Myocyte (in vitro differentiated cells): ENCODE data around the gene SLC39A6. TPM values are rescaled to one million over a fixed set of nuclear protein-coding genes. Genes with fewer than 3 reads are reported as not detected.
A peak's percentile ranks its signal among the peaks of the same experiment; 100 is the strongest.
"Not testable (repeated sequence)": the region's sequence is repeated elsewhere in the genome, so short reads cannot be mapped to it uniquely, and the experiment has no call there.

Experiments used
- DNase-seq: peaks from one replicate; pipeline ENCODE4 v3.0.0-alpha.2; 2012; ENCODE audit warnings: low read depth
- total RNA-seq: library from RNA; depleted of rRNA; stranded (reverse); fragments of >200 nt; gene quantifications from 2 replicates; pipeline ENCODE4 v1.2.3, GENCODE V29; 2014

Gene SLC39A6
- total RNA-seq, 1 donor from 2014 or later, result 61.7 TPM

- DNase-seq, result no peak
Measured at GRCh38 chr18:36135264-36135663, 6.1 kb upstream of the SLC39A6 start.

DNA sequence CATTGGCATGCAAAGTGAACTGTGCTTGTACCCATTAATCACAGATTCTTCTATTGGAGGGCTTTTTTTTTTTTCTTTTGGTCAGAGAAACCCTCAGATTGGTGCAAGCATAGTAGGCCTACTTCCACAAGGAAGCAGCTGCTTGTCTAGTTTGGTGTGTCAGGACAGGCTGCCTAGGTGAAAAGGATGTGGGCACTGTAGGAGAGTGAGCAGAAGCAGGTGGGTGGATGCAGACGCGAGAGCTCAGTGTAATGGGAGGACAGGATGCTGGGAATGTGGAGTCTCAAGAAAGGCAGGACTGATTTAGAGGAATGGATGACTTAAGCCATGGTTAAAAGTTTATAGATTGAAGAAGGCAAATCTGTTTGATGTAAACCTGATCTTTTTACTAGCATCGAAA, 3.6 kb upstream of the SLC39A6 start:
- no peak for DNase-seq

DNA sequence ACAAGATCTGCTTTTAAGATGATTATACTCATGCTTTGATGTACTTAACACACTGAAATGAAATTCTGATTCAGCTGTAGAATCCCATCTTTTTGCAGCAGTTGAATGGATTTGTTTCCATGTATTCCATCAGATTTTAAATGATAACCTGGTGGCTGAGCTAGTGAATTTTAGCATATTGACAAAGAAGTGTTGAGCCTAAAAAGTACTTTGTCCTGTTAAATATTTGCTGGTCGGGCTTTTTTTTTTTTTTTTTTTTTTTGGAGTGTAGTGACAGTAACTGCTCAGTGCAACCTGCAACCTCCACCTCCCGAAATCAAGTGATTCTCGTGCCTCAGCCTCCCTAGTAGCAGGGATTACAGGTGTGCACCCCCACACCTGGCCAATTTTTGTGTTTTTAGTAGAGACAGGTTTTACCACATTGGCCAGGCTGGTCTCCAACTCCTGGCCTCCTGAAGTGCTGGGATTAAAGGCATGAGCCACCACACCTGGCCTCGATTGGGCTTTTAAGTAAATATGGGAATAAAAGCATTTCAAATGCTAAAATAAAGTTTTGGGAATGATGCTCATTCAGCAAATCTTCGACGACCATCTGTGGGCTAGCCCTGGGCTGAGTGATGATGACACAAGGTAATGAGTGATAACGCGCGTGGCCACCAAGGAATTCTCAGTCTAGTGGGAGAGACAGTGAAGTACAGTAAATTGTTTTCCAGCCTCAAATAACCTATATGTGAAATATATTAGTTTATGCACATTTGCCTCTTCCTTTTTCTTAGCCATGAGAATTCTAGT, 2.7 kb upstream of the SLC39A6 start:
- DNase-seq, result no peak

- DNase-seq, result no peak
Measured at GRCh38 chr18:36130883-36131653, 1.9 kb upstream of the SLC39A6 start.

DNA sequence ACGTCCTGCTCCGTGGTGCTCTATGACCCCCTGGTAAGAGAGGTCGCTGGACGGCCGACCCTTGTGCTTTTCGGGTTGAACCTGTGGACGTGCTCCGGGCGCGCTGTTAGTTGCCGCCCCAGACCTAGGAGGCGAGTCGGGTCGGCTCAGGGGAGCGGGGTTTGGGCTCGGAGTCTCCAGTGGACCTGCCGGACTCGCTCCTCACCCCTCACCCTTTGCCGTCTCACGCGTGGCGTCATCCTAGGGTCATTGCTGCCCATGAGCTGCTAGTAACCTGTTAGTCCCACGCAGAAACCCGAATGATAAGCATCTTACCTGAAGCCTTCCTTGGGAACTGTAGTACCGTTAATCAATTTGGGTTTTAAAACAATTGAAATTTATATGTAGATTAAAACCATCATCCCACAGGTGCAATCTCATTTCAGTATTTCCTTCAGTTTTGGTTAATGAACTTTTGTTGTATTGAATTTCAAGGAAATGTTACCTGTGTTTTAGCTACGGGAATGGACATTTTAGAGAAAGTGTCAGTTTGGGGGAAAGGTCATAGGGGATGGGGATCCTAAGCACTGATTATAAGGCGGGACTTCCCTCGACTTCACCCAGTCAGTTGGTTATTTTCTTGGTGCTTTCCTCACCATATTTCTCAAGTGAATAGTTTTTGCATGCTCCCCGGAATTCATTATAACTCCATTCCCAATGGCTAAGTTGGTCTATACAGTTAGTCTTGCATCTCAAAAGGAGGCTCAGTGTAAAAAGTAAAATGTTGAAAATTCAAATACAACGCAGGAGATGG, 1.1 kb upstream of the SLC39A6 start:
- DNase-seq, result no peak

DNA sequence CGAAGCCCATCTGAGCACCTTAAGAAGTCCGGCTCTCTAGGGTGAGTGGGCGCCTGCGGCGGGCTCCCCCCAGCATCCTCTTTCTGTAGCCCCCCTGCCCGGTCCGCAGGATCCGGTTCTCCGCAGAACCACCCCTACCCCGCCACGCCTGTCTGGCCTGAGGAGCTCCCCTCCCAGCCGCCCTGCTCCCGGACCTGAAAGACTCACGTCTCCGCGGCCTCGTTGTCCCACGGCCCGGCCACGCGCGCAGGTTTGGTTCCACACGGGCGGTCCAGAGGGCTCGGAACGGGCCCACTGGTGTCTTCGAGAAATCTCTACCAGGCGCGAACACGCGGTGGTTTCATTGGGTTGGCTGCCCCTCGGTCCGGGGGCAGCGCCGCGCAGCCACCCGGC, 237 bp downstream of the SLC39A6 start:
- DNase-seq, result no peak

DNA sequence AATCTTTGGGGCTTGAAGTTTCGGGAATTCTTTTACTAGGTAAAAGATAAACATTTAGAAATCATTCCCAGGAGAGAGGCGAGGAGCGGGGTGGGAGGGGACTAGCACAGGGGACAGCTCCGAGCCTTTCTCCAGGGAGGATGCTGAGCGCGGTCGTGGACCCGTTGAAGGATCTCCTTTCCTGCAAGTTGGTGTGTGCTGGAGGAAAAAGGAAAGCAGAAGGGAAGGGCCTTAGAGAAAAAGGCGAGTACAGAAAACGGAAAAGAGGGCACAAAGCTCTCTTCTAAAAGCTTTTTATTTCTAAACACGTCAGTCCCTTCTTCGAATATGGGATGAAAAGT, 640 bp downstream of the SLC39A6 start:
- peak; percentile 26 for DNase-seq

DNA sequence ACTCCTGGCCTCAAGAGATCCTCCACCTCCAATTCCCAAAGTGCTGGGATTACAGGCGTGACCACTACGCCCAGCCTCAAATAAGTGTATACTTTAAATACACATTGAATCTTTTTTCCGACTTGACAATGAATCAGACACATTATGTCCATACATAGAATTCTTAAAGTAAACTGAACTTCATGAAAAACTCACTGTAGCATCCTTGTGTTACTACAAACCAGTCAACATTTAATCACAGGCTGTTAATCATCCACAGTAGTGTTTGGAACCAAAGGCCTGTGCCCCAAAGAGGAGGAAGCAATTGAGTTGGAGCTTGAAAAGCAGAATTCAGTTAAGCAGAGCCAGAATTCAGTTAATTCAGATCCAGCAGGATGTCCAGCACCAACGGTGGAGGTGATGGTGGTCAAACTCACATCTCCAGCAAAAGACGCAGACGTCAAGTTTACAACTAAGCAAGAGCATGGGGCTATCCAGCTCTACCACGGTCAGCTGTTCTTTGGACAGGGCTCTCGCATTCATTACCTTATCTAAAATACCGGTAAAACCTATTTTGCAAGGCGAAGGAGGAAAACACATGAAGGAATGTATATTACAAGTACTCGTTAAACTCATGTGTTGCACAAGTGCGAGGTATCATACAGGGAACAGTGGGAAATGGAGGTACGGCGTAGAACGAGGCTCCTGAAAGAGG, 1.2 kb downstream of the SLC39A6 start:
- no peak for DNase-seq

DNA sequence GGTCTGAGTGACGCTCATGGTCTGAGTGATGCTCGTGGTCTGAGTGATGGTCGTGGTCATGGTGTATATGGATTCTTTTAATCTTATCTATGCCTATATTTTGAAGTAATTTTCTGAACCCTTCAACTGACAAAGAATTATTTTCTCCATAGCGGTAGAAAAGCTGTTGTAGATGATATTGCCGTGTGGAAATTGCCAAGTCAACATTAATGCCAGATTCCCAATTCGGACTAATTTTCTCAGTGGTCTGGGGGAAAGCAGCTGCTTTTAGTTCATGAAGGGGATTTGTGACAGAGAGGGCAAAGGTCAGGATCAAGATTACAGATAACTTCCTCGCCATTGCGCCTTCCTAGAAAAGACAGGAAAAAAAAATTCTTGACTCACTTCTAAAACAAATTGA, 2.5 kb downstream of the SLC39A6 start:
- no peak for DNase-seq

DNA sequence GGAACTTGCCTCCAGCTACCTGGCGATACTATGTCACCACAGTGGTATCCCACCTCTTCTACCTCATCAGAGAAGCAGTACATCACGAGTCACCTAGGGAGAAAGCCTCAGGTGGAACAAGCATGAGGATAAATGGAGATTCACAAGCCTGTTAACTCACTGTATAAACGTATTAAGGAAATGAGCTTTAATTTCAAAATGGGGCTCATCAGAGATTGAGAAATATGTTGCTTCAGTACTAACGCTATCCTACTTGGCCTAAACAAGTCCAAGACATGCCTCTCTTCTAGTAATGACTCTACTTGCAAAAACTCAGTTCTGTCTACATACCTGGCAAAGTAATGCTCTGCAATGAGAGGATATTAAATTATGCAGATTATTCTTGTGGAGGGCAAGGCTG, 4.3 kb downstream of the SLC39A6 start:
- no peak for DNase-seq

- DNase-seq, result no peak
Measured at GRCh38 chr18:36120297-36120696, 8.8 kb downstream of the SLC39A6 start.

- DNase-seq, result not testable (repeated sequence)
Measured at GRCh38 chr18:36116771-36117170, 12.4 kb downstream of the SLC39A6 start.

- DNase-seq, result no peak
Measured at GRCh38 chr18:36114738-36115137, 14.4 kb downstream of the SLC39A6 start.

- no peak for DNase-seq
Measured at GRCh38 chr18:36114251-36114650, 14.9 kb downstream of the SLC39A6 start.

DNA sequence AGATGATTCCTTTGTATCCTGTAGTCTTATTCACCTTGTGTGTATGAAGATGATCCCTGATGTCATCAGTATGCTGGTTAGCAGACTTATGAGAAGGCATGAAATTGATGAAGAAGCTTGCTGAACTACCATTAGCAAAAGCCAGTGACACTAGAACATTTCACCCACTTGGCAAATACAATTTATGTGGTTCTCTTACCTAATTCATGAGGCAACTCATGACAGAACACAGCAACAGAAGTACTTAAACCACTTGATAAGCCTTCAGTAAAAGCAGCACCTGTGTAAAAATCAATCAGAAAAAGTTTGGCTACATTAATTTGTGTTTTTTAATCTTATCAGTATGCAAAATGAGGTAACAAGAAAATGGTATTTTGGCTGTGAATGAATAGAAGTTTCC, 16.8 kb downstream of the SLC39A6 start:
- DNase-seq, result no peak

GRCh38 chr18:36109737-36110136, 19.4 kb downstream of the SLC39A6 start:
- no peak for DNase-seq

GRCh38 chr18:36108601-36109000, 20.5 kb downstream of the SLC39A6 start:
- no peak for DNase-seq

GRCh38 chr18:36108196-36108595, 20.9 kb downstream of the SLC39A6 start:
- DNase-seq, result no peak

DNA sequence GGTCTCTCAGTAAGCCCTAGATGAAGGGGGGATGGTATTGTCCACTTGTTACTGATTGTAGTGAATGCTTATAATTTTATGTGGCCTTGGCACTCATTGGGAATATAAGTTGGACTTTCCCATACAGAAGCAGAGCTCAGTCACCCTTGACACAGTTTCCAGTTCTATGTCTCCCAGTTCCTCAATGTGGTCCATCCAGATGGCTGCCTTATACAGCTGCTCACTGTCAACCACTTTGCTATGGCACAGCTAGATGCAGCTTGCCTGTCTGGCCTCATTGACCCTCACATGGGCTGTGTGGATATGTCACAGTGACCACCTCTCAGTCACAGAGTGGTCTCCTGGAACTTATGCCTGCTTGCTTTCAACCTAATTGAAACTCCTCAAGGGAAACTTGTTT, 21.7 kb downstream of the SLC39A6 start:
- DNase-seq, result no peak

- DNase-seq, result no peak
Measured at GRCh38 chr18:36104749-36105148, 24.4 kb downstream of the SLC39A6 start.

DNA sequence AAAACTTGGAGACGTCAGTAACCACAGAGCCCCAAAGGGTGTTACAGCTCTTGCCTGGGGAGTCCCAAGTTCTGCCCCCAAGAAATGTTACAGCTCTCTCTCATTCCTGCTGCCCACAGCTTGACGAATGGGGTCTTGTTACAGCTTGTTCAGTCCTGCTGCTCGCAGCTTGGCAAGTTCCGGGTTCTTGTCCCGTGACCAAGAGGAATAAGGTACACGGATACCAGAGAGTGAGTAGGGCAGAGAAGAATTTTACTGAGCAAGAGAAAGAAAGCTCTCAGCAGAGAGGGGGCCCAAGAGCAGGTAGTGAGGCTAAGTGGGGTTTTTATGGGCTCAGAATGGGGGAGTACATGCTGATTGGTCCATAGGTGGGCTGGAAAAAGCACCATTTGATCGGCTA, 27.2 kb downstream of the SLC39A6 start:
- DNase-seq, result no peak
